Activated T-cell treated with anti-CD3 and anti-CD28 coated beads for 24 hours (primary cell): ENCODE data around the gene DEPDC7.

Source experiments
- DNase-seq: peaks from one replicate; pipeline ENCODE4 v3.0.0-alpha.2; 2020; ENCODE audit warnings: low read depth

DEPDC7 gene

GRCh38 chr11:33060271-33060670 is 44.6 kb downstream of the DEPDC7 start:
- no peak for DNase-seq

- DNase-seq = no peak
Observed at GRCh38 chr11:33062137-33062536, 46.5 kb downstream of the DEPDC7 start.

- DNase-seq = no peak
Observed at GRCh38 chr11:33063326-33063881, 47.7 kb downstream of the DEPDC7 start.

DNA sequence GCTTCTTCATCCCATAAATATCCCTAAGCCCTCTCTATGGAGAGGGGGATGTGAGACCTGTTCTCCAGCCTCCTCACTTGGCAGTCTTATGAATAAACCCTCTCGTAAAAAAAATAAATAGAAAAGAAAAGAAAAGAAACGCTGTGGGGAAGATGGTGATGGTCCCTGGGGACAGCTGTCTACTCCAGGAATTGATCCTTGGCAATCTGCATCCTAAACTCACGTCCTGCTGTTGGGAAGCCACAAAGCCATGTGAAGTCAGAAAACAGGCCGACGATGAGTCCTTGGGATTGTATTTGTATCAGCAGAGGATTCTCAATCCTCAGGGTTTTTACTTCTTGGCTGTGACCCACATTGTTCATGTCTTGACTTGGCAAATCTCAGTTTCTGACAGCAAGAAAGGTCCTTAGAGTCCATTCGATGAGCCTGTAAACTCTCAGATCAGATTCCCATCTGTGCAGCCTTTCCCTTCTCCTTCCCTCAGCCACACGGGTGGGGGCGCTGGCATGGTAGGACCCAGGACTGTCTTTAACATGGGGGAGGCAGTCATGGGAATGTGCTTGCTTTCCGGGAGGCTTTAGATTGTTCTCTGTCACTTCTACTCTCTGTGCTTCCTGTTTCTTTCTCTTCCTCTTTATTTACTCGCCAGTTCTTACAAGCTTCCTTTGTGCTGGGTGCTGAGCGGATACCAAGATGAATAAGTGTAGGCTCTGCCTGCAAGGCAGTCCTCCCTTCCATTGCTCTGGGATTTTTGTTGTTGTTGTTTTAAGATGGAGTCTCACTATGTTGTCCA is 48.6 kb downstream of the DEPDC7 start:
- DNase-seq = no peak

DNA sequence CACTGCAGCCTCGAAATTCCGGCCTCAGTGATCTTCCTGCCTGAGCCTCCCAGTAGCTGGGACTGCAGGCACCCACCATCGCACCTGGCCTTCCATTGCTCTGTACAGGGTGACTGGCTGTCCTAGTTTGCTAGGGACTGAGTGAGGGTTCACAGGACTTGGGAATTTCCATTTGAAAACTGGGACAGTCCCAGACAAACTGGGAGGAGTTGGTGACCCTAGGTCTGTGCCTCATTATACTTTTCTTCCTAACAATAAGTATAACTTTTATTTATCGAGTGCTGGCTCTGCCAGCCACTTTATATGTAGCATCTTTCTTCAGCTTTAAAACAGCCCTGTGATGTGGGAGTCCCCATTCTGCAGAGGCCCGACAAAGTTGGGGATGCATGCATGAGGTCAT is 49.2 kb downstream of the DEPDC7 start:
- no peak for DNase-seq

DNA sequence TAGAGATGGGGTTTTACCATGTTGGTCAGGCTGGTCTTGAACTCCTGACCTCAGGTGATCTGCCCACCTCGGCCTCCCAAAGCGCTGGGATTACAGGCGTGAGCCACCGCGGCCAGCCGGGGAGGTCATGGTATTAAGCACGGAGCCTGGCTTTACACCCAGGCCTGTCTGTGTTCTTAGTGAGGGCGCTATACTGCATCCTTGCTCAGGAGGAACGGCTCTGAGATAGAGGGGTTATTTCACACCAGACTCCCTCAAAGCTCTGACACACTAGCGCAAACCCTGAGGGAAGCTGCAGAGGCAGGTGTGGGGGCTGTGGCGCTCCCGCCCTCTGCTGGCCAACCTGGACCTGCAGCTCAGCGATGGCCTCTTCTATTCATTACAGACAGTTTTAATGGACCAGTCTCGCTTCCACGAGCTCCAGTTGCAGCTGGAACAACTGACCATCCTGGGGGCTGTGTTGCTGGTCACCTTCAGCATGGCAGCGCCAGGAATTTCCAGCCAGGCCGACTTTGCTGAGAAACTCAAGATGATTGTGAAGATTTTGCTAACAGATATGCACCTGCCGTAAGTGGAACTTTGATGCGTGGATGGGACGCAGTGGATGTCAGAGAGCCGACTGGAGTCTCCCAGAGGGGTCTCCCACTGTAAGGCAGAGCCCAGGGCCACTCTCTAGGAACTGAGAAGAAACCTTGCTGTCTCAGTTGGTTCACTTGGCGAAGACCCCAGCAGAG is 49.9 kb downstream of the DEPDC7 start:
- peak; percentile 61 for DNase-seq

DNA sequence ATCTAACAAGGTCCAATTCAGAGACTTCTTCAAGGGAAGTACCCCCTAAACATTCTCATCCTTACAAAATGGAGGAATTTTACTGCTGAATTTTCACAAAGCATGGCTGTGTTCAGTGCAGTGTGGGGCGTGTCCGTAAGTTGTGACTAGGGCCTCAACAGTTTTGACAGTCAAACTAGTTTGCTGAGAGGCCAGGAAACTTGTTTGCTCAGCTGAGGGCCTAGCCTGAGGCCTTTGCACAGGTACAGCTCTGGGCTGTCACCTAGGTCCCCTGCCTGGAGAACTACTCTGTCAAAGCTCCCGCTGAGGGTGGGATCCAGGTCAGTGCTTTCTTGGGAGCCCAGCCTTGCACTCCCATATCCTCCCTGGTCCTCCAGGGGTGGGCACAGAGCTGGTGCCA is 51.6 kb downstream of the DEPDC7 start:
- no peak for DNase-seq

- DNase-seq = no peak
Observed at GRCh38 chr11:33068611-33069340, 53.1 kb downstream of the DEPDC7 start.

DNA sequence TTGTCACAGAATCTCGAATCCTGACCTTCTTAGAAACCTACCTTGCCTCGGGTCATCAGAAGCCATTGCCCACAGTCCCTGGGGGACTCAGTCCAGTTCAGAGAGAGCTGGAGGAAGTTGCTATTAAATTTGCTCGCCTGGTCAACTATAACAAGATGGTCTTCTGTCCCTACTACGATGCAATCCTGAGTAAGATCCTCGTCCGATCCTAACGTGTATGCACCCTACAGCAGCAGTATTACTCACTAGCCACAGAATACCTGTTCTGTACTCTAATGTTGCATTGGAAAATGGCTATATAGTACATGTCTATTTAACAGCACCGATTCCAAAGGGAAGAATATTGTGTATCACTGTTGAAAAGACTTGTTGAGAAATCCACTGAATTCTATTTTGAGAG is 56.8 kb downstream of the DEPDC7 start:
- no peak for DNase-seq
